ENCODE measurements around the gene CABLES1.

Gene CABLES1

DNA sequence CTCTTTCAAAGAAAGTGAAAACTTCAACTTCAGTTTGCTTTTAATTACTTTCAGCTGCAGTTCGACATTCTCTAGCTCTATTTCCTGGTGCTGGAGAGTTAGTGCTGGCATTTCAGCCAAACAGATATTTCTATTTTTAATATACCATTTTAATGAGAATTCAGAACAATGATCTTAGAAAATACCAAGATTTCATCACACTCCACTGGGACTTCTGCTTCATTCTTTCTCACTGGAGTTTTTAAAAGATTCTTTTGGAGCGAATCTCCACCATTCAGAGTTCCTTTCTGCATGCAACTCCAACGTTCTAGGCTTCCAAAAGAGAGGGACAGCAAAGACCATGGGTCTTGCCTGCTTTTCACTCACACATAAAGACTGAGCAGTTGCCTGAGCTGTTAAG is 94.2 kb downstream of the CABLES1 start:
- Histone ChIP-seq H2AFZ (ENCODE audit: low read length) (no peak overlapping the region), H3K9ac (ENCODE audit: low read length) (peak overlapping the region; percentile 59), H3F3A (ENCODE audit: insufficient read depth, low read length) (peaks cover 10% of the 10 kb centered on the region; the same call in 1 of the 2 replicates), H3K9me2 (ENCODE audit: low read depth, low read length) (no peaks in the 10 kb centered on the region), H3K79me2 (ENCODE audit: insufficient read depth, low read length) (no peaks in the 10 kb centered on the region), H3K27me3 (ENCODE audit: insufficient read depth, low read length) (no peaks in the 10 kb centered on the region), H3K4me2 (ENCODE audit: low read length) (peak overlapping the region; percentile 46), H3K4me1 (ENCODE audit: insufficient read depth, low read length, severe bottlenecking) (peaks cover 90% of the 10 kb centered on the region), H3K27ac (ENCODE audit: low read depth, low read length, poor library complexity, severe bottlenecking) (peak overlapping the region; percentile 97), H3K4me3 (ENCODE audit: low read depth, low read length, poor library complexity, severe bottlenecking) (peak overlapping the region; percentile 35), H3K36me3 (ENCODE audit: insufficient read depth, low read length) (no peaks in the 10 kb centered on the region), H3K9me3 (ENCODE audit: low read length) (no peaks in the 10 kb centered on the region), H4K20me1 (ENCODE audit: insufficient read depth, low read length) (no peaks in the 10 kb centered on the region)
- no peak for TF ChIP-seq EZH2 (IDR thresholded peaks at IDR 0.05; ENCODE audit: borderline replicate concordance, low read length)
- no peak for TF ChIP-seq CTCF (IDR thresholded peaks at IDR 0.05; ENCODE audit: low read length)

DNA sequence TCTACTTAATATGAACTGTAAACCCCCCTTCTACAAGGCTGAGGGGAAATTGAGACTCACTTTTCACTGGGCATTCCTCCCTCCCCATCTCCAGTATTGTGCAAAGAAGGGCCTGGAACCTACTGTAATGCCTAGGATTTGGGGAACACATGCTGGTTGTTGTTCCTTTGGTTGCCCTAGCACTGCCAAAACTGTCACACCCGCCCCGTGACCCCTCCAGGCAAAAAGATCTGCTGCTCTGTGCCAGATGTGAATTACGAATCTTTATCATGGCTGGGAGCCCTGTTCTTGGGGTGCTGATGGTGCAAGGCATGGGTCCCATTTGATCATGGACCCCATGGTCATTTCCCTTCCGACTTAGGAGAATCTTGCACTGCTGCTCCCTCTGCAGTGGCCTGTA is 95.4 kb downstream of the CABLES1 start:
- Histone ChIP-seq H3K4me3 (ENCODE audit: low read depth, low read length, poor library complexity, severe bottlenecking) (peak overlapping the region; percentile 8), H3K9me2 (ENCODE audit: low read depth, low read length) (no peaks in the 10 kb centered on the region), H3K27me3 (ENCODE audit: insufficient read depth, low read length) (no peaks in the 10 kb centered on the region), H3K79me2 (ENCODE audit: insufficient read depth, low read length) (no peaks in the 10 kb centered on the region), H3K4me2 (ENCODE audit: low read length) (peak overlapping the region; percentile 54; the same call in 1 of the 2 replicates), H3K36me3 (ENCODE audit: insufficient read depth, low read length) (no peaks in the 10 kb centered on the region), H4K20me1 (ENCODE audit: insufficient read depth, low read length) (no peaks in the 10 kb centered on the region), H3K4me1 (ENCODE audit: insufficient read depth, low read length, severe bottlenecking) (peaks cover 90% of the 10 kb centered on the region), H2AFZ (ENCODE audit: low read length) (no peak overlapping the region), H3K9me3 (ENCODE audit: low read length) (no peaks in the 10 kb centered on the region), H3K9ac (ENCODE audit: low read length) (peak overlapping the region; percentile 52), H3F3A (ENCODE audit: insufficient read depth, low read length) (peaks cover 10% of the 10 kb centered on the region; the same call in 1 of the 2 replicates), H3K27ac (ENCODE audit: low read depth, low read length, poor library complexity, severe bottlenecking) (peak overlapping the region; percentile 97)
- TF ChIP-seq CTCF (IDR thresholded peaks at IDR 0.05; ENCODE audit: low read length) (no peak), EZH2 (IDR thresholded peaks at IDR 0.05; ENCODE audit: borderline replicate concordance, low read length) (no peak)

GRCh38 chr18:23231340-23232021 is 96.2 kb downstream of the CABLES1 start:
- H3K27ac ChIP-seq (ENCODE audit: low read depth, low read length, poor library complexity, severe bottlenecking) = peak overlapping the region; percentile 97
- H3K4me1 ChIP-seq (ENCODE audit: insufficient read depth, low read length, severe bottlenecking) = peaks cover 88% of the 10 kb centered on the region

More at GRCh38 chr18:23231340-23232021, 96.2 kb downstream of the CABLES1 start:
- Histone ChIP-seq H3K9me3 (ENCODE audit: low read length) (no peaks in the 10 kb centered on the region), H3K27me3 (ENCODE audit: insufficient read depth, low read length) (no peaks in the 10 kb centered on the region), H3K4me2 (ENCODE audit: low read length) (peak overlapping the region; percentile 54; the same call in 1 of the 2 replicates), H3F3A (ENCODE audit: insufficient read depth, low read length) (peaks cover 10% of the 10 kb centered on the region; the same call in 1 of the 2 replicates), H3K9me2 (ENCODE audit: low read depth, low read length) (no peaks in the 10 kb centered on the region), H2AFZ (ENCODE audit: low read length) (no peak overlapping the region), H4K20me1 (ENCODE audit: insufficient read depth, low read length) (no peaks in the 10 kb centered on the region), H3K4me3 (ENCODE audit: low read depth, low read length, poor library complexity, severe bottlenecking) (no peak overlapping the region), H3K9ac (ENCODE audit: low read length) (no peak overlapping the region; the same call in 1 of the 2 replicates), H3K79me2 (ENCODE audit: insufficient read depth, low read length) (no peaks in the 10 kb centered on the region), H3K36me3 (ENCODE audit: insufficient read depth, low read length) (no peaks in the 10 kb centered on the region)
- TF ChIP-seq EZH2 (IDR thresholded peaks at IDR 0.05; ENCODE audit: borderline replicate concordance, low read length) (no peak), CTCF (IDR thresholded peaks at IDR 0.05; ENCODE audit: low read length) (no peak)

Data from OCI-LY1 (cell line).